ENCODE measurements around the gene UBR4. TPM values are rescaled to one million over a fixed set of nuclear protein-coding genes. Genes with fewer than 3 reads are reported as not detected.
A peak's percentile ranks its signal among the peaks of the same experiment; 100 is the strongest.

Gene UBR4
- total RNA-seq, 4 donors from 2014 or later, result 214 to 324 (median 272) TPM

GRCh38 chr1:19036813-19037605, 173.1 kb downstream of the UBR4 start:
- TF ChIP-seq EP300 (IDR thresholded peaks at IDR 0.05) (no peak), POLR2AphosphoS5 (IDR thresholded peaks at IDR 0.05) (no peak), POLR2A (IDR thresholded peaks at IDR 0.05) (no peak)
- TF ChIP-seq, protein P1, sequence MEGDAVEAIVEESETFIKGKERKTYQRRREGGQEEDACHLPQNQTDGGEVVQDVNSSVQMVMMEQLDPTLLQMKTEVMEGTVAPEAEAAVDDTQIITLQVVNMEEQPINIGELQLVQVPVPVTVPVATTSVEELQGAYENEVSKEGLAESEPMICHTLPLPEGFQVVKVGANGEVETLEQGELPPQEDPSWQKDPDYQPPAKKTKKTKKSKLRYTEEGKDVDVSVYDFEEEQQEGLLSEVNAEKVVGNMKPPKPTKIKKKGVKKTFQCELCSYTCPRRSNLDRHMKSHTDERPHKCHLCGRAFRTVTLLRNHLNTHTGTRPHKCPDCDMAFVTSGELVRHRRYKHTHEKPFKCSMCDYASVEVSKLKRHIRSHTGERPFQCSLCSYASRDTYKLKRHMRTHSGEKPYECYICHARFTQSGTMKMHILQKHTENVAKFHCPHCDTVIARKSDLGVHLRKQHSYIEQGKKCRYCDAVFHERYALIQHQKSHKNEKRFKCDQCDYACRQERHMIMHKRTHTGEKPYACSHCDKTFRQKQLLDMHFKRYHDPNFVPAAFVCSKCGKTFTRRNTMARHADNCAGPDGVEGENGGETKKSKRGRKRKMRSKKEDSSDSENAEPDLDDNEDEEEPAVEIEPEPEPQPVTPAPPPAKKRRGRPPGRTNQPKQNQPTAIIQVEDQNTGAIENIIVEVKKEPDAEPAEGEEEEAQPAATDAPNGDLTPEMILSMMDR (IDR thresholded peaks at IDR 0.05), result no peak
- peaks cover 38% of the 10 kb centered on the region for H3K4me1 ChIP-seq
- H3K27ac ChIP-seq, result peak overlapping the region; percentile 49
- H3K9me3 ChIP-seq, result no peaks in the 10 kb centered on the region
- peaks cover 17% of the 10 kb centered on the region for H3K27me3 ChIP-seq
- no peaks in the 10 kb centered on the region for H3K36me3 ChIP-seq
- WGBS, result 90% methylated on average over 15 of the region's 15 CpGs
- no peak overlapping the region for H3K4me3 ChIP-seq
- peak in 1 of 2 donors; percentile 56 for DNase-seq (ENCODE audit: low spot score in 2 of 2)

DNA sequence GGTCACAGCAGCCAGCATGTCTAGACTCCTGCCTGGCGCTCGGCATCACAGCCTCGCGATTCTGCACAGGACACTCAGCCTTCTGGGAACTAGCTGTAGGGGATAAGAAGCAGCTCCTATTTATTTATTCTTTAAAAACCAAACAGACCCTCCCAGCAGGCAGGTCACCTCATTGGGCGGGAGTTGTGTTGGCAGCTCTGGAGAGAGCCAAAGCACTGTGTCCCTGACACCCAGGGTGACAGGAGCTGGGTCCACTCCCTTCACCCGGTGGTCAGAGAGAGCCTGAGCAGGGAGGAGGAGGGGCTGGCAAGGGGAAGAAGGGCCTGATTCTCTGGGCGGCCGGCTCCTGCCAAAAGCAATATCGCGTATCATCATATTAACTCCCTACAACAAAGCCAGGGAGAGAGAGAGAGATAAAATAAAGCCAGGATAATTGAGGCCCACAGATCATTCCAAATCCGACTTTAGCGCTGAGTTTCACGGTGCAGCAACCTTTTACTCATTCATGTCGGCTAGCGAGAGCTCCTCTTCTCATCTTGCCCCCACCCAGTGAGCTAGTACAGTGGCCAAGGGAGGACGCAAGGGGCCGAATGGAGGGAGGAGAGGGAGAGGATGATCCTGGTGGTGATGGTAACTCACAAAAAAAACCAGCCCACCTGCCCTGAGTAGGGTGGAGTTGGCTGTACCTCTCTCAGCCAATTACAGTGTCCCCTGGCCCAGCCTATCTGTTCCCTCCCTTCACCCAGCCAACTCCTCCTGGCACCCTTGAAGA, 173.8 kb downstream of the UBR4 start:
- Histone ChIP-seq H3K4me1 (peaks cover 38% of the 10 kb centered on the region), H3K27ac (peak overlapping the region; percentile 64), H3K9me3 (no peaks in the 10 kb centered on the region), H3K36me3 (no peaks in the 10 kb centered on the region), H3K27me3 (peaks cover 17% of the 10 kb centered on the region), H3K4me3 (no peak overlapping the region)
- DNase-seq (ENCODE audit: low spot score in 2 of 2), result peak in 1 of 2 donors; percentile 67
- TF ChIP-seq POLR2AphosphoS5 (IDR thresholded peaks at IDR 0.05) (no peak), POLR2A (IDR thresholded peaks at IDR 0.05) (no peak), EP300 (IDR thresholded peaks at IDR 0.05) (no peak)
- TF ChIP-seq, protein P1 (IDR thresholded peaks at IDR 0.05), result no peak
- 45% methylated on average over 17 of the region's 17 CpGs for WGBS

DNA sequence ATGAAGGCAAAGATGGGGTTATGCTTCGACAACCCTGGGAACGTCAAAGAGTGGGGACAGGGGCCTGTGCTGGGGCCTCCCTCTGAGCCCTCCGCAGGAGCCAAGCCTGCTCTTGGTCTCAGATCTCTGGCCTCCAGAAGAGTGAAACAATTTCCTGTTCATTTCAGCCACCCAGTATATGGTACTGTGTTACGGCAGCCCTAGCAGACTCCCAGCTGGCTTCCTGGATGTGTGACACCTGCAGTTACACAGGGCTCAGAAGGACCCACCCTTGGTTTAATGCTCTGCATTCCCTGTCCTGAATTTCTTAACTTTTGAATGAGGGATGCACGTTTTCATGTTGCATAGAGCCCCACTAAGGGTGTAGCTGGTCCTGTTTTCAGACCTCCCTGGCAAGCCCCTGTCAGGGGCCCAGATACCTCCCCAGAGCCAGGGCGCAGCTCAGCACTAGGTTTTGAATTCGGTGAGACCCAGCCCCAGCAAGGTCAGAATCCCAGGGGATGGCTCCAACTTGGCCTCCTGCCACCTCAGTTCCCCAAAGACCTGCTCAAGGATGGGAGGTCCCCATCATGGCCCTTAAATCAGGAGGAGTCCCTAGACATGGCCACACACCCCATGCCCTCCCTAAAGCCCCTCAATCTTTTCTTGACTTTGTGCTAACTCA, 174.6 kb downstream of the UBR4 start:
- Histone ChIP-seq H3K4me3 (no peak overlapping the region), H3K9me3 (no peaks in the 10 kb centered on the region), H3K36me3 (no peaks in the 10 kb centered on the region), H3K4me1 (peaks cover 38% of the 10 kb centered on the region), H3K27ac (peak overlapping the region; percentile 64), H3K27me3 (peaks cover 17% of the 10 kb centered on the region)
- TF ChIP-seq, protein P1 (IDR thresholded peaks at IDR 0.05), result no peak
- WGBS, result 63% methylated on average over 5 of the region's 7 CpGs
- peak in 1 of 2 donors; percentile 24 for DNase-seq (ENCODE audit: low spot score in 2 of 2)

DNA sequence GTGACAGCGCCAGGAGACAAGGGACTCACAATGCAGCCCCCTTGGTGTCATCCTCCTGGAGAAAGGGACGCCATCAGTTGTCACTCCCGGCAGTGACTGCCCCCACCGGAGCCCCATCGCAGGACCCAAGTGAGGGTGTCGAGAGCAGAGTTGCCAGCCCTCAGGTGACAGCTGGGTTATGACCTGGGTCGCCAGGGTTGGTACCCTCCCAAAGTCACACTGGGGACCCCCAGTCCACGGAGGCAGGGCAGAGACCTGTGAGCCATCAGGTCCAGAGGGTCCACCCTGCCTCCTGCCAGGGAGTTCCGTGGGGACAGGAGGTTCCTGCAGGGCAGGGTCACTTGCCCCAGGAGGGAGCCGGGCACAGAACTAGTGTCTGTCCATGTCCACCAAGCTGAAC, 175.3 kb downstream of the UBR4 start:
- Histone ChIP-seq H3K27me3 (peaks cover 17% of the 10 kb centered on the region), H3K4me3 (no peak overlapping the region), H3K36me3 (no peaks in the 10 kb centered on the region), H3K4me1 (peaks cover 44% of the 10 kb centered on the region), H3K27ac (peak overlapping the region; percentile 64), H3K9me3 (no peaks in the 10 kb centered on the region)
- TF ChIP-seq EP300 (IDR thresholded peaks at IDR 0.05) (no peak), POLR2A (IDR thresholded peaks at IDR 0.05) (no peak), POLR2AphosphoS5 (IDR thresholded peaks at IDR 0.05) (no peak)
- TF ChIP-seq, protein P1 (IDR thresholded peaks at IDR 0.05), result no peak
- DNase-seq (ENCODE audit: low spot score in 2 of 2), result peak in 1 of 2 donors; percentile 58
- WGBS, result 100% methylated on average over 1 of the region's 10 CpGs

All from suprapubic skin (tissue), 4 donors.